DMS53 treated with DMSO at 0.1 percent for 48 hours (cell line): ENCODE measurements around the gene PPARG.
"Not testable (repeated sequence)": the region's sequence is repeated elsewhere in the genome, so short reads cannot be mapped to it uniquely, and the experiment has no call there.

Experiments
- DNase-seq: peaks from one replicate; lab custom pipeline; 2025; ENCODE audit not compliant: unreplicated experiment; lab: John Stamatoyannopoulos, UW

Gene PPARG

GRCh38 chr3:12288182-12289129, at the start of gene PPARG:
PPARG (plus strand) TSS chr3:12289070; CDS start chr3:12379712, 90,642 bp downstream.
- DNase-seq: no peak

- DNase-seq: no peak
Measured at GRCh38 chr3:12239301-12239700, 49.6 kb upstream of the PPARG start.

DNA sequence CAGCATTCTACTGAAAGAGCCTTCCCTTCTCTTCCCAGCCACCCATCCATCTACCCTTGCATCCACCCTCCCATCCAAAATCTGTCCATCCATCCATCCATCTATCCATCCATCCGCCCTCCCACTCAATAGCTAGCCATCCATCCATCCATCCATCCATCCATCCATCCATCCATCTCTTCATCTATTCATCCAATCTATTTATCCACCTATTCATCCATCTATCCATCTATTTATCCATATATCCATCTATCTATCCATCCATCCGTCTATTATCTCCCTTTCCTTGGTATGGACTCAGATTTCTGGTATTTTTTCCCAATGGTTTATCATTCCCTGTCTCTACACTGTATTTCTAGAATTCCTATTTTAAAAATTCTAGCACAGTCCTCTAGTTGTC, 46.1 kb upstream of the PPARG start:
- no peak for DNase-seq

- no peak for DNase-seq
Measured at GRCh38 chr3:12246497-12247163, 42.2 kb upstream of the PPARG start.

- no peak for DNase-seq
Measured at GRCh38 chr3:12247411-12247810, 41.5 kb upstream of the PPARG start.

DNA sequence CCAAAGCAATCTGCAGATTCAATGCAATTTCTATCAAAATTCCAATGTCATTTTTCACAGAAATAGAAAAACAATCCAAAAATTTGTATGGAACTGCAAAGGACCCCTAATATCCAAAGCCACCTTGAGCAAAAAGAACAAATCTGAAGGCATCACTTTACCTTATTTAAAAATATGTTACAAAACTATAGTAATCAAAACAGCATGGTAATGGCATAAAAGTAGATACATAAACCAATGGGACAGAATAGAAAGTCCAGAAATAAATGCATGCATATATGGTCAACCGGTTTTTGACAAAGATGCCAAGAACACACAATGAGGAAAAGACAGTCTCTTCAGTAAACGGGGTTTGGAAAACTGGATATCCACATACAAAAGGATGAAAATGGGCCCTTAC, 39.4 kb upstream of the PPARG start:
- no peak for DNase-seq

DNA sequence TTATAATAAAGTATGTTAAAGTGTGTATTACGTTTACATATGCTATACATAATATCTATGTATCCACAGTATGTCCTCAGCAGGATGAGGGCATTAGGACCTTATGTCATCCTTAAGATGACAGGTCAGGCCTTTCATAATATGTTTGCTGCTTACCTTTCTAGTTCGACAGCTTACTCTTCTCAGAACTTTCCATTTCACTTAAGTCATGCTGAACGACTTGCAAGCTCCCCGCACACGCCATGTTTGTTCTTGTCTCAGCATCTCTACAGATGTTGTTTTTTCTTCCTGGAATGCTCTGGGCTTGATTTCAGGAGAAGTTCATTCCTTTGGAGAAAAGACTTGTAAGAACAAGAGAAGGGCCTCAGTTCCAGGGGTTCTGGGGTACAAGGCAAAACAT, 36.0 kb upstream of the PPARG start:
- no peak for DNase-seq

GRCh38 chr3:12253516-12254343, 35.1 kb upstream of the PPARG start:
- DNase-seq: no peak

DNA sequence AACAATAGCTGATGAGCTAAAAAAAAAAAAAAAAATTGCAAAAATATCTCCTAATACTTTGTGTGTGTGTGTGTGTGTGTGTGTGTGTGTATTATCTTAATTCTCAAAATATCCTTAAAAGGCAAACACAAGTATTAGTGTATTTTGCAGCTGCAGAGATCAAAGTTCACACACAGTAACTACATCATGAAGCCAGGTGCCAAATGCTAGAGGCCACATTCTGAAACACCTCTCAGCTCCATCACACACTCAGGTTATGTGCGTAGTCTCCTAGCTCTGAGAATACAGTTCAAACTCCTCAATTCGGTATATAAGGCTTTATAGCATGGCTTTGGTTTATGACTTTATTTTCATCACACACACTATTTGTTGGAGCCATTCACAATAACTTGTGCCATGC, 33.5 kb upstream of the PPARG start:
- no peak for DNase-seq

DNA sequence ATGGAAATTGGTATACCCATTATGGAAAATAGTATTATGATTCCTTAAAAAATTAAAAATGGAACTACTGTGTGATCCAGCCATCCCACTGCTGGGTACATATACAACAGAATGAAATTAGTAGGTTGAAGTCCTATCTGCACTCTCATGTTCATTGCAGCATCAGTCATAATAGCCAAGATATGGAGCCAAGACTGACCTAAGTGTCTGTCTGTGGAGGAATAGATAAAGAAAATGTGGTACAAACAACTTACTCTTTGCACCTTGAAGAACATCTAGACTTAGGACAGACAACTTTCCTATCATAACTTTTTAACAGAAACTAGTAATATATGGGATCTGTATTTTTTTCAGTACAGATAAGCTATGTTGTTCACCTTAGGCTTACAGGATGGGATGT, 30.0 kb upstream of the PPARG start:
- DNase-seq: no peak

DNA sequence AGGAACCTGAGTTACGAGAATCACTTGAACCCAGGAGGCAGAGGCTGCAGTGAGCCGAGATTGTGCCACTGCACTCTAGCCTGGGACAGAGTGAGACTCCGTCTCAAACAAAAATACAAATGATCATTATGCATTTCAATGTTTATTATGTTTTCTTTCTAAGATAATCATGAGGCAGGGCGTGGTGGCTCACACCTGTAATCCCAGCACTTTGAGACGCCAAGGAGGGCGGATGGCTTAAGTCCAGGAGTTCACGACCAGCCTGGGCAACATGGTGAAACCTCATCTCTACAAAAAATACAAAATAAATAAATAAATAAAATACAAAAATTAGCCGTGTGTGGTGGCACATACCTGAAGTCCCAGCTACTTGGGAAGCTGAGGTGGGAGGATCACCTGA, 26.7 kb upstream of the PPARG start:
- DNase-seq: not testable (repeated sequence)

GRCh38 chr3:12265508-12265907, 23.4 kb upstream of the PPARG start:
- no peak for DNase-seq

DNA sequence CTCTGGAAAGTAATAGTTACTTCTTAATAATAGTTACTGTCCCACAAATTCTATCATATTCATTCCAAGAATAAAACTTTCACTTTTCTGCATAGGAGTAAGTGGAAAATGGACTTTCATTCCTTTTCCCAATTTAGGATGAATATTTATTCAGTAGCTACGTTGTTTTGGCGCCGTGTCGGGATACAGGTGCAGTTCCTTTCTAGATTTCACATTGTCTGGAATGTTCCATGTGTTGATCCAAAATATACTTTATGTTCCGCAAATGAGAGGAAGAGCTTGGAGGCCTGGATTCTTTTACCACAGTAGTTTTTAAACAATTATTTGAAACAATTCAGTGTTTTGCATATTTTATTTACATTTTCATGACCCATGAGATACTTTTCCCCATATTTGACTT, 22.8 kb upstream of the PPARG start:
- DNase-seq: no peak

DNA sequence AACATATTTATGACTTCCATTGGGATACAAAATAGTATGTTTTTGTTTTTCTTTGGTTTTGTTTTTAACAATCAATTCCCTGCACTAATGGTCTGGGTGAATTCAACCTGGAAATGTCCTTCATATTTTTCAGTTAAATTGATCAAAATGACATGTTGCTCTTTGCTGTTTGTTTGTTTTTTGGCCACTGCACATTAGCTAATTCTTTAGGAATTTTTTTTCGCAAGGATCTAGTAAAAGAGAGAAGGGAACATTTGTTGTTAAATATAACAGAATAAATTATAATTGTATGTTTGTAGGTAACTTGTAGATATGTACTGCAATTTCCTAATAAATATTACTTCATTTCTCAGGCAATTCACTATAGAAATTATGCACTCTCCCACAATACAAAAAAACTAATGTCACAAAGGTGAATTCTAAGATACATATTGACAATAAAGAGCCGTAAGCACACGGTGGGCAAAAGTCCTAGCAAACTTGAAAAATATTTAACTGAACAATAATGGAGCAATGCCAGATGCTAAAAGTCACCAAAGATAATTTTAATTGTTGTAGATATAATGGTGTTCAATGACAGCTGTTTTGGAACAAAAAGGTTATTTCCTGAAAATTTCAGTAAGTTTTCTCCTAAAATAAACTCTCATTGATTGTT, 21.4 kb upstream of the PPARG start:
- no peak for DNase-seq

GRCh38 chr3:12268049-12268735, 20.7 kb upstream of the PPARG start:
- no peak for DNase-seq

GRCh38 chr3:12270976-12271375, 17.9 kb upstream of the PPARG start:
- no peak for DNase-seq

DNA sequence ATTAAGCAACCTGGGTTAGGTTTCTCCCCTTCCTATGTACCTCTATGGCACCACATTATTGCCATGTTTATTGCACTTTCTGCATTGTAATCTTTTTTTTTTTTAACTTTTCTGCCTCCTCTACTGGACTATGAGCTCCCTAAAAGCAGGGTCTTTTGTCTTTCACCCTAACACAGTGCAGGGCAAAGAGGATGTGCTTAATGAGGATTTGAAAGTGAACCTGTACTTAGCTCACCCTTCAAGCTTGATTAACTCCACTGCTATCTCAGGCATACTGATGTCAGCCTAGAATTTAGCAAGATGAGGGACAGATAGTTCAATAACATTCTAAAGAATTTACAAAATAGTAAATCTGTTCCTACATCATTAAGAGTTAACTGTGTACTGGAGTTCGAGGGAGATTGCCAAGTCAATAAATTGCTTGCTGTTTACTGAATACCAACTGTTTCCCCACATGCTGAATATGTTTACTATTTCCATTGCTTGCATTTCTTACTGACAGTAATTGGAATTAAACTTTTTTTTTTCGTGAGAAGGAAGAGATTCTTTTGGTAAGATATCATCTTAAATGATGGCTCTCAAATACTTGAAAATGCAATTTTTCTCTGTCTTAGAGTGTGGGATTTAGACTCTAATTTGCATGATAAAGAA, 15.7 kb upstream of the PPARG start:
- no peak for DNase-seq

GRCh38 chr3:12275974-12276650, 12.8 kb upstream of the PPARG start:
- DNase-seq: no peak

GRCh38 chr3:12276827-12277226, 12.0 kb upstream of the PPARG start:
- DNase-seq: not testable (repeated sequence)
